Measurements from ENCODE around the gene PCSK6.

The PCSK6 gene

DNA sequence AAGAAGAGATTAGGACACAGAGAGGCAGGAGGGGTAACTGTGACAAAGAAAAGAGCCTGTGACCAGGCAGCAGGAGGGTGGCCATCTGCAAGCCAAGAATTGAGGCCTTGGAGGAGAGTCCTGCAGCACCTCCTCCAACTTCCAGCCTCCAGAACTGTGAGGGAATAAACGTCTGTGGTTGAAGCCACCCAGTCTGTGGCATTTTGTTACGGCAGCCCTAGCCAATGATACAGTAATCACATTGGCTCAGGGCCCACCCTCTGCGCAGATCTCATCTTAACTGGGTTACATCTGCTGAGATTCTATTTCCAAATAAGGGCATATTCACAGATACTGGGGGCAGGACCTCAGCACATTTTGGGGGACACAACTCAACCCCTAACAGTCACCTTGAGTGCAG lies 223.5 kb downstream of the PCSK6 start:
- no peak for DNase-seq

DNA sequence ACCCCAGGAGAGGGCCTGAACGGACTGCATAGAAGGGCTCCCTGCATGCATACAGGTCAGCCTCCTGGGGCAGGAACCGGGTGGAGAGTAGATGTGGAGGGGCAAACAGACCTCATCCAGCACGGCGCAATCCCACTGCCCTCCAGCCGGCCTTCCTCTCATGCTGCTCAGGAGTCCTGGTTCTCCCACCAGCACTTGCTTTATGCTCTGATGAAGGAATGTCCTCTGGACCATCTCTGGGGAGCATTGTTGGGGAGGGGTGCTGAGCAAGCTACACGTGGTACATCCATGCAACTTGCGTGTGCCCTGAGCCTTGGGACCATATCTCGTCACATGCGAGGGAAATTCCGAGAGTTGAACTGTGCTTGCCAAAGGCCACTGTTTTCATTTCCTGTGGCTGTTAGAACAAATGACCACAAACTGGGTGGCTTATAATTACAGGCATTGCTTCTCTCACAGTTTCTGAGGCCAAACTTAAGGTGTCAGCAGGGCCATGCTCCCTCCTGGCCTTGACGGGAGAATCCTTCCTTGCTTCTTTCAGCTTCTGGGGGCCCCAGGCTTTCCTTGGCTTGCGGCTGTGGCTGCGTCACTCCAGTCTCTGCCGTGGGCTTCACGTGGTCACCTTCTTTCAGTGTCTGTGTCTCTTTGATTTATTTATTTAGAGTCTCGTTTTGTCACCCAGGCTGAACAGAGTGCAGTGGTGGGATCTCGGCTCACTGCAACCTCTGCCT lies 224.4 kb downstream of the PCSK6 start:
- DNase-seq: no peak

DNA sequence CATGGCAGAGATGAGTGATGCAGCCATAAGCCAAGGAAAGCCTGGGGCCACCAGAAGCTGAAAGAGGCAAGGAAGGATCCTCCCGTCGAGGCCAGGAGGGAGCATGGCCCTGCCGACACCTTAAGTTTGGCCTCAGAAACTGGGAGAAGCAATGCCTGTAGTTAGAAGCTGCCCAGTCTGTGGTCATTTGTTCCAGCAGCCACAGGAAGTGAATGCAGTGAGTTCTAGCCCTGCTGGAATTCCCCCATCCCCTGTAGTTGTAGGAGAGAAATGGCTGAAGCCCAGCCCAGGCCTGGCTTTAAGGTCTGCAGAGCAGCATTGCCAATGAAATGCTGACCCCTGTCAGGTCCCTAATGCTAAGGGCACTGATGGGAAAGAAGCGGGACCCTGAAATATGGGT lies 225.5 kb downstream of the PCSK6 start:
- DNase-seq: no peak

DNA sequence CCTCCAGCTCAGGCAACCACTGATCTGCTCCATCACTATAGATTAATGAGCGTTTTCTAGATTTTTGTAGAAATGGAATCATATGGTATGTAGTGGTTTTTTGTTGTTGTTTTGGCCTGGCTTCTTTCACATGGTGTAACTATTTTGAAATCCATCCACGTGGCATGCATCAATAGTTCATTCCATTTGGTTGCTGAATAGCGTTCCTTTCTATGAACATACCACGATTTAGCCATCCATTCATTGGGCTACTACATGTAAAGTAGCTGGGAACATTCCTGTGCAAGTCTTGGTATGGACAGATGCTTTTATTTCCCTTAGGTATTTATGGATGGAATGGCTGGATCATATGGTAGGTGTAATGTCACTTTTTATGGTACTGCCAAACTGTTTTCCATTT lies 227.0 kb downstream of the PCSK6 start:
- no peak for DNase-seq

DNA sequence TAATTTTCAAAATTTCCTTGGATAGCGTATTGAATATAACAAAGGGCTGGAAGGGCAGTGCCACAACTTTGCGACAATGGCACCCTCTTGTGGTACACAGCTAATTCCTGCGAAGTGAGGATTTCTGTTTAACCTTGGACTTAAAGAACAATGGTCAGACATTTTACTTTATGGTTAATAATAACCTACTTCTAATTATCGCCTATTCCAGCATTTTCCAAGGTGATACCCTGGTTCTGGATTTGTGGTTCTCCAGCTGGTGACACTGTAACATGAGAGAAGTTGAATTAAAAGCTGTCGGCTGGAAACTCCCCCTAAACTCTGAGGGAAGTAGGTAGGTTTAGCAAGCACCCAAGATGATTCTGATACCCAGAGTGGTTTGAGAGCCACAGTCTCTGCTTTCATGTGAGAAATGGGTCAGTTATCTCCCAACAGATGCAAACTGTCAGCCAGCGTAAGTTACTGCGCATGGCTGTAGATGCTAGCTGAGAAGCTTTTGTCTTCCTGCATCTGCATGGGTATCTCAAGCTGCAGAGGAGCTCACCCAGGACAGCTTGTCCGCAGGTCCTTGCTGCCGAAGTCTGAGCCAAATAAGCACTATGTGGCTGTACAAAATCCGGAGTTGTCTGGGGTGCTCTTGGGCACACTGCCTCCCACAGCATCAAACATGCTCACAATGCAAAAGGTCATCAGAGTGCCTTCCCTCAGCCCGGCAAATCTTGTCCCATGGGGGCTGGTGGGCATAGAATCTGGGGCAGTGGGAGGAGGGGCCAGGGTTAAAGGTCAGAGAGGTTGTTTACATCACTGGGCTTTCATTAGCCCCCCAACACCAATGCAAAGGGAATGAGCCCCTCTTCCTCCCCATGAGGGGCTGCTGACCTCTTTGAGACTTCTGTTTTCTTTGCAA lies 231.0 kb downstream of the PCSK6 start:
- DNase-seq: no peak

DNA sequence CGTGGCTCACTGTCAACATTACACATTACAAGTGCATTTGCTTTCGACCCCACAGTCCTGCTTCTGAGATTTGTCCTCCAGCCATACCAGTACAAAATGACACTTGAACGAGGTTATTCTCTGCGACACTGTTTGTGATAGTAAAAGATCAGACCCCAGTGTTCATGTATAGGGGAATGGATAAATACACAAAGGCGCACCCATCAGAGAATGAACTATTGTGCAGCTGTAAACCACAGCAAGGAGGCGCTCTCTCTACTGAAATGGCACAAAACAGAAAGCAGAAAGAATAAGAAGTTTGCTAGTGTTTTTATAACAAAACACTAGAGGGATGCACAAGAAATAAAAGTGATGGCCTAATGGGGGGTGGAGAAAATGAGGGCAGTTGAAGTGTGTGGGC lies 232.8 kb downstream of the PCSK6 start:
- no peak for DNase-seq

DNA sequence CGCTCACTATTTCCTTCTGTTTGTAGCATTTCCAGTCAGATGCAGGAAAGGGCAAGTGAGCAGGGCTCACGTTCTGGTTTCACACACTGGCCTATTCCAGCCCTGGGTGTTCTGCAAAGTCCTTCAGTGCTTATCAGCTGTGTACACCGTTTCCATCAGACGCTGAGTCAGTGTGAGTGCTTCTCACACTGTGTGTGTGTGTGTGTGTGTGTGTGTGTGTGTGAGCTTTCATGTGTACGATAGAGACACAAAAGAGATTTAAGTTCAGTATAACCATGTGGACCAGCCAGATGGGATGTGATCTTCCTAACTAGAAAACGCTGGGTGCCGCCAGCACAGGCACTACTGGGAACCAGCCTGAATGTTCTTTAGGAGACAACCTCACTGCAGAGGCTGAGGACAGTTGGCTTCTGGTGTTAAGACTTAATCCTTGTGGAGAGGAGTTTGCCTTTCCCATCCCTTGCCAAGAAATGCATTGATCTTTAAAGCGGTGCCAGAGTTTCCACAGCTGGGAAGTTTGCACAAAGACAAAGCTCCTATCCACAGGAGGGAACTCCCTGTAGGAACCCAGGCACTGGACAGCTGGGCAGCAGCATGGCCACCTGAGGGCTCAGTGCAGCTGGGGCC lies 233.8 kb downstream of the PCSK6 start:
- no peak for DNase-seq

DNA sequence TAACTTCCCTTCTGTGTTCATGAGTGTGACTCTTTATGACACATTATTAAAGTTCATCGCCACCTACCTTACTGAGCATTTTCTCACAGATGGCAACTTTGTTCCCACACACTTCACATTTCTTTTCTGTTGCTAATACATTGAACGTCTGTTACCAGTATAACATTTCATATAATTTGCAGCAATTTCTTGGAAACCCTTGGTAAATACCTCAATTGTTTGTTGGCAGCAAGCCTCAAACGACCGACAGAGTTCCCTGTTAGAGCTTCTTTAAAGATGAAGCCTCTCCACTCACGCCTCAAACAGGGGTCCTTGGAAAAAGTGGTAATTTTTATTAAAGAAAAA lies 234.5 kb downstream of the PCSK6 start:
- no peak for DNase-seq

DNA sequence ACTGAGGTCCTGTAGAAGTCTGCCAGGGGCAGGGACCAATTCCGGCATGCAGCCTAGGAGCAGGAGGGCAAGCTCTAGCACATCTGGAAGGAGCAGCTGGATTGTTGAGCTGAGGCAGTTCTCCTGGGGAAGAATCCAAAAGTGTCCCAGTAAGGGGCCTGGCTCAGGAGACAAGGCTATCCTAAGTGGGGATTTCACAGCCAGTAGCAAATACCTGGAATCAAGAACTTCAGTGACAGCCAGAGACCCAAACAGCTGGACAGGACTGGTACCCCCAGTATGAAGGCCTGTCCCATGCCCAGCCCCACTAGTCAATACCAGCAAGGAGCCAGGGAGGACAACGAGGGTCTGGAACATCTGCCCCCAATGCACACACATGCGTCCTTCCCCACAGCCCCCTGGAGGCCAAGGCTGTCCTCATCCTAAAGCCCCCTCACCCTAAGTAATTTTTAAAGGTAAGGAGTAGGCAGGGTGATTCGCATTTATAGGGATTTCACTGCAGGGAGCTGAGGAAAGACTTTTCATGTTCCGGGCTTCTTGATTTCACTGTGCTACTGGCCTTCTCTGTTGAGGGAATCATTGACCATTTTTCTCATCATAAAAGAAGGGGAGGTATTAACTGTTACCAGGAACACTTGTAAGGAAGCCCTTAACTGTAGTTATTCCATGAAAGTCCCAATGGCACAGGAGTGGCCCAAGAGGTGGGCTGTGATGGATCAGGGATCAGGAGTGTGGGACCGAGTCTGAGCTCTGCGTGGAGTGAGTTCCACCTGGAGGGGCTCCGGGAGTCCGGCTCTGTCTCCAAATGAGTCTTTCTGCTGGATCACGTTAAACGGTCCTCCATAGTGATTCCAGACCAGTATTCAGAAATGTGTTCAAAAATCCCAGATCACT lies 235.1 kb downstream of the PCSK6 start:
- DNase-seq: no peak

All from NCI-H510A (cell line).